Ovary (tissue), 9 donors: ENCODE measurements around the gene MEAK7. TPM values are rescaled to one million over a fixed set of nuclear protein-coding genes. Genes with fewer than 3 reads are reported as not detected.
A peak's percentile ranks its signal among the peaks of the same experiment; 100 is the strongest.

Source experiments
- DNase-seq, 5 donors: peaks; one replicate each; pipeline ENCODE4 v3.0.0-alpha.2; 2019 to 2020
- H3K27ac ChIP-seq, 2 donors: fragments of 200-600 bp; one replicate each; pipeline versions ENCODE4 v1.5.1 to v1.8.0; 2019 to 2022
- H3K27me3 ChIP-seq: fragments of 200-600 bp; one replicate; pipeline ENCODE4 v1.8.0; 2022
- H3K36me3 ChIP-seq: fragments of 200-600 bp; sonication (generic); one replicate; pipeline ENCODE4 v1.5.1; 2019
- H3K4me1 ChIP-seq: one replicate; pipeline ENCODE4 v1.8.1; 2013; ENCODE audit warnings: mild to moderate bottlenecking, moderate library complexity; ENCODE audit not compliant: insufficient read depth
- H3K4me3 ChIP-seq: fragments of 200-600 bp; sonication (generic); one replicate; pipeline ENCODE4 v1.5.1; 2017
- H3K9me3 ChIP-seq, 2 donors: fragments of 200-600 bp in 1 of 2; sonication (generic) in 1 of 2; one replicate each; pipeline versions ENCODE4 v1.5.1 to v1.8.1; 2013 to 2019; ENCODE audit warnings: mild to moderate bottlenecking in 1 of 2, moderate library complexity in 1 of 2
- EP300 ChIP-seq: sonication (generic); formaldehyde crosslinking; IDR thresholded peaks from one replicate; pipeline ENCODE4 v1.6.1; 2017; ENCODE audit warnings: antibody characterized with exemption
- POLR2A ChIP-seq: fragments of 450-650 bp; IDR thresholded peaks from one replicate; pipeline ENCODE4 v1.6.1; 2017; ENCODE audit warnings: antibody characterized with exemption, mild to moderate bottlenecking, moderate library complexity
- WGBS, 3 donors: extraction: QIAGEN DNeasy Blood & Tissue Kit in 1 of 3; methylation state at CpG; one replicate each; pipeline versions ENCODE4 v1.1.5 to v1.1.7; 2013 to 2017; 5-methylcytosine and 5-hydroxymethylcytosine counted together
- intact Hi-C, 4 donors: fragments of 100-400 bp; cut with DNase I; formaldehyde crosslinking; loops; one replicate each; pipeline versions ENCODE4 v1.11.0 to v1.15.1; 2022 to 2023
- polyA plus RNA-seq, 2 donors: library from polyadenylated mRNA; stranded (reverse); fragments of 200-250 nt in 1 of 2; fragments of 350-450 nt in 1 of 2; fragmentation: Illumina TruSeq in 1 of 2; extraction: RNeasy Lipid Tissue Mini Kit (QIAGEN cat#74804) in 1 of 2; gene quantifications; one replicate each; pipeline ENCODE4 v1.2.3, GENCODE V29; 2013 to 2014
- total RNA-seq, 7 donors: library from RNA; depleted of rRNA in 2 of 7; stranded (reverse); fragments of >200 nt in 2 of 7; fragmentation: NEBNext Ultra II Directional in 3 of 7; extraction: Animal tissue kit (Norgen Biotek cat#: 25700) in 3 of 7; gene quantifications; one replicate each; pipeline versions ENCODE4 v1.1.0 to v1.2.4, GENCODE V29; 2016 to 2023
- TF ChIP-seq, protein P1 (sequence below), 3 donors: fragments of 450-650 bp in 2 of 3; fragments of 200-600 bp in 1 of 3; IDR thresholded peaks; one replicate each; pipeline versions ENCODE4 v1.5.1 to v1.8.0; 2016 to 2022; ENCODE audit warnings: antibody characterized with exemption in 3 of 3, mild to moderate bottlenecking in 1 of 3
- donor health status: DM: no; HTN: no; CAD: no; lungs with moderate emphysema.
- donor health status: DM: no; HTN: no; CAD: no.
- donor health status: Bipolar disorder and iron deficiency.
- donor health status: DM: yes; HTN: yes; CAD: no.
- donor health status: DM: no; HTN: no; CAD: no.
- donor health status: DM: yes; HTN: yes; CAD: no.

MEAK7 gene
- total and polyA plus RNA-seq, 9 donors: 6.6 to 23.0 (median 17.2) TPM

DNA sequence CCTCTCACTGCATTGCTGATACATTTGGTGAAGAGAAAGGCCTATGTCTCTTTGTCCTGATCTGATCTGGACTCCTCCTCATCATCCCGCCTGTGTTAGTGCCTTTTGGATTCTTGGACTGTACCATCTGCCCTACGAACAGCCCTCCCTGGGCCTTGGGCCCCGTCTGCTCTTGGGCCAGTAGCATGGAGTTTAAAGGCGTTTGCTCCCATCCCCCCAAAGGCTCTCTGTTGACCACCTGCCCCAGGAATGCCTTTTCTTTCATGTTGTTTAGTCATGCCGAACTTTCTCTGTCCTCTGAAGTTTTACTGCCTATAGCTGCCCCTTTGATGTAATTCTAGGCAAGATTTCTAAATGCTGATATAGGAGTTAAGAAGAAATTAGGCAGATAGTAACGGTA is 30.9 kb upstream of the MEAK7 start:
- WGBS, 3 donors: 75 to 78% (median 78%) methylated on average over 6 of the region's 6 CpGs
- Histone ChIP-seq H3K4me1 (peaks cover 2% of the 10 kb centered on the region), H3K27me3 (no peaks in the 10 kb centered on the region), H3K4me3 (no peak overlapping the region), H3K9me3 (no peaks in the 10 kb centered on the region), H3K36me3 (no peaks in the 10 kb centered on the region), H3K27ac (no peak overlapping the region)
- intact Hi-C loops: no loop called here
- no peak for DNase-seq
- TF ChIP-seq POLR2A (no peak), EP300 (no peak)
- TF ChIP-seq, protein P1, sequence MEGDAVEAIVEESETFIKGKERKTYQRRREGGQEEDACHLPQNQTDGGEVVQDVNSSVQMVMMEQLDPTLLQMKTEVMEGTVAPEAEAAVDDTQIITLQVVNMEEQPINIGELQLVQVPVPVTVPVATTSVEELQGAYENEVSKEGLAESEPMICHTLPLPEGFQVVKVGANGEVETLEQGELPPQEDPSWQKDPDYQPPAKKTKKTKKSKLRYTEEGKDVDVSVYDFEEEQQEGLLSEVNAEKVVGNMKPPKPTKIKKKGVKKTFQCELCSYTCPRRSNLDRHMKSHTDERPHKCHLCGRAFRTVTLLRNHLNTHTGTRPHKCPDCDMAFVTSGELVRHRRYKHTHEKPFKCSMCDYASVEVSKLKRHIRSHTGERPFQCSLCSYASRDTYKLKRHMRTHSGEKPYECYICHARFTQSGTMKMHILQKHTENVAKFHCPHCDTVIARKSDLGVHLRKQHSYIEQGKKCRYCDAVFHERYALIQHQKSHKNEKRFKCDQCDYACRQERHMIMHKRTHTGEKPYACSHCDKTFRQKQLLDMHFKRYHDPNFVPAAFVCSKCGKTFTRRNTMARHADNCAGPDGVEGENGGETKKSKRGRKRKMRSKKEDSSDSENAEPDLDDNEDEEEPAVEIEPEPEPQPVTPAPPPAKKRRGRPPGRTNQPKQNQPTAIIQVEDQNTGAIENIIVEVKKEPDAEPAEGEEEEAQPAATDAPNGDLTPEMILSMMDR (IDR thresholded peaks at IDR 0.05): no peak

DNA sequence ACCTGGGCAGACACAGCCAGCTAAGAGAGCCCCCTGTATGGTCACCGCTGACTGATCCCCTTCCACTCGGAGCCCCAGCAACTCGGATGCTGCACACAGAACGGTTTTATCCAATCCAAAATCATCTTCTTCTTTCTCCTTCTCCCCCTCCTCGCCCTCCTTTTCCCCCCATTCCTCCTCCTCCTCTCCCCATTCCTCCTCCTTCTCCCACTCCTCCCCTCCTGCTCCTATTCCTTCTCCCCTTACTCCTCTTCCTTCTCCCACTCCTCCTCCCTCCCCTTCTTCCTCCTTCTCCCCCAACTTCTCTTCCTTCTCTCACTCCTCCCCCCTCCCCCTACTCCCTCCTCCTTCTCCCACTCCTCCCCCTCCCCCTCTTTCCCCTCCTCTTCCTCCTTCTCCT is 30.4 kb upstream of the MEAK7 start:
- no peak for DNase-seq
- intact Hi-C loops: no loop called here
- Histone ChIP-seq H3K36me3 (no peaks in the 10 kb centered on the region), H3K27me3 (no peaks in the 10 kb centered on the region), H3K4me1 (peaks cover 2% of the 10 kb centered on the region), H3K27ac (no peak overlapping the region), H3K4me3 (no peak overlapping the region), H3K9me3 (no peaks in the 10 kb centered on the region)
- 84 to 97% (median 95%) methylated on average over 5 of the region's 5 CpGs for WGBS, 3 donors
- TF ChIP-seq POLR2A: no peak
- TF ChIP-seq EP300: no peak
- TF ChIP-seq, protein P1 (IDR thresholded peaks at IDR 0.05): no peak

DNA sequence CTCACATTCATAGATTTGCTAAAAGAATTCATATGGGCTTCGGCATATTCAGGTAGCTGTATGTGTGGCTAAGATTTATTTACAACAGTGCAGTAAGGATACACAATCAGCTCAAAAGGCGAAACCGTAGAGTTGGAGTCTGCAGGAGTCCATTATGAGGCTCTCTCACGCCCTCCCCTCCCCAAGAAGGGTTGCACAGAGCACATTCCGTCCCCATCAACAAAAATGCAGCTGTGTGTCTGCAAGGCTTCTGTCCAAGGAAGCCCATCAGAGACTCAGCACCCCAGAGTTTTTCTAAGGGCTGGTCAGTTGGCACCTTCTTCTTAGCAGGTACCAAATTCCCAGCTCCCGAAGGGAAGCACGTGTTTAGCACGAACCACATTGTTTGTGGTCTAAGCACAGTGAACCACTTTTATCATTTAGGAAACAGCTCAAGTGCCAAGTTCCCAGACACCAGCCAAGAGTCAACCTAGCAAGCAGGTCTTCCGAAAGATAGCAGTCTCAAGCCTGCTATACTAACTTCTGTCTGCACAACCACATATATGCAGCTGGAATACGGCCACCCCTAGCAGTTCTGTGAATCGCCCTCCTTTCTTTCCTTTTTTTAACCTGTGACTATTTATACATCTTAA is 28.5 kb upstream of the MEAK7 start:
- Histone ChIP-seq H3K4me1 (peaks cover 2% of the 10 kb centered on the region), H3K36me3 (no peaks in the 10 kb centered on the region), H3K27me3 (no peaks in the 10 kb centered on the region), H3K9me3 (no peaks in the 10 kb centered on the region), H3K27ac (no peak overlapping the region), H3K4me3 (no peak overlapping the region)
- DNase-seq: no peak
- intact Hi-C loops: no loop called here
- TF ChIP-seq, protein P1 (IDR thresholded peaks at IDR 0.05): no peak
- no peak for TF ChIP-seq EP300
- TF ChIP-seq POLR2A: no peak
- 36 to 45% (median 40%) methylated on average over 11 of the region's 11 CpGs for WGBS, 3 donors

DNA sequence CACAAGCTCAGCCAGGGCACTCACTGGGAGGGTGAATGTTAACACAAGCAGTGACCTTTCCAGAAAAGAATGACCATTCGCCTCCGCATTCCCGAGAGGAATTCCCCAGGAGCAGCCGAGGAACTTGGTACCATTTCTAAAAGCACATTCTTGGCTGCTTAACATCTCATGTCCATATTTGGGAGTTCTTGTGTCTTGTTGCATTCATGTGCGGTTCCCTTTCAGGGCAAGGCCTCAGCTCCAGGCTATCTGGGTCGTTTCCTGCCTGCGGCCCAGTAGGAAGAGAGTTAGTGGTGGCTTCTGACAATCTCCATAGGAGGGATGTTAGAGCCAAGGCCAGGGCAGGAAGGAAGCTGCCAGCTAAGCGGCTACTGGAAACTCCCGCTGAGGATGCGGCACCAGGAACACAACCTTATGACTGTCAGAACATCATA is 27.8 kb upstream of the MEAK7 start:
- no peak overlapping the region for H3K4me3 ChIP-seq
- H3K4me1 ChIP-seq: peaks cover 4% of the 10 kb centered on the region
- TF ChIP-seq, protein P1 (IDR thresholded peaks at IDR 0.05): no peak
- TF ChIP-seq POLR2A (no peak), EP300 (no peak)
- intact Hi-C loops: no loop called here
- WGBS, 3 donors: 1 to 2% (median 2%) methylated on average over 10 of the region's 10 CpGs
- H3K36me3 ChIP-seq: no peaks in the 10 kb centered on the region
- no peak overlapping the region for H3K27ac ChIP-seq
- no peaks in the 10 kb centered on the region for H3K27me3 ChIP-seq
- no peaks in the 10 kb centered on the region for H3K9me3 ChIP-seq
- peak; percentile 32 to 69 (median 51) for DNase-seq
